Hematopoietic multipotent progenitor cell treated with erythropoietin and hydrocortisone succinate and interleukin-3 and kit ligand, for 15 days (in vitro differentiated cells): ENCODE measurements around the gene NIM1K.
"Not testable (repeated sequence)": the region's sequence is repeated elsewhere in the genome, so short reads cannot be mapped to it uniquely, and the experiment has no call there.

Experiments used
- DNase-seq: peaks from one replicate; pipeline ENCODE4 v3.0.0-alpha.2; 2015; ENCODE audit warnings: low spot score

NIM1K gene

GRCh38 chr5:43281840-43282658, 90.0 kb downstream of the NIM1K start:
- DNase-seq = no peak

GRCh38 chr5:43286623-43287022, 94.6 kb downstream of the NIM1K start:
- DNase-seq = no peak

- no peak for DNase-seq
These were observed 95.5 kb downstream of the NIM1K start for GRCh38 chr5:43287493-43287892.

GRCh38 chr5:43288269-43288831, 96.3 kb downstream of the NIM1K start:
- no peak for DNase-seq

DNA sequence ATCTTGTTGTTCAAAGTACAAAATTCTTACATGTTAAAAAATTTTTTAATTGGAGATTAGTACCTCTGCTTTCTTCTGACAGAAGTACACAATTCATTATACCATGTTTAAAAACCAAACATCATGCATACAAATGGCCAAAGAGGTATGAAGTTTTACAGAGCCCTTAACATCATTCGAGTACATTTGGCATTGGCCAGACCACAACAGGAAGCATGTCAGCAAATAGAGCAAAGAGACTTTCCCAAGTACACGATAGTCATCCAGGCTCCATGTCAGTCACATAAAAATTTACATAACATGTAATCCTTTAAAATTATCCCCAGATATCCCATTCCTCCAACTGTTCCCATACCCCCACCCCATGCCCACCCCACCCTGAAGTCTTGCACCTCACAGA, 98.7 kb downstream of the NIM1K start:
- no peak for DNase-seq

- no peak for DNase-seq
These were observed 102.2 kb downstream of the NIM1K start for GRCh38 chr5:43294226-43294625.

GRCh38 chr5:43295202-43295601, 103.2 kb downstream of the NIM1K start:
- DNase-seq = no peak

DNA sequence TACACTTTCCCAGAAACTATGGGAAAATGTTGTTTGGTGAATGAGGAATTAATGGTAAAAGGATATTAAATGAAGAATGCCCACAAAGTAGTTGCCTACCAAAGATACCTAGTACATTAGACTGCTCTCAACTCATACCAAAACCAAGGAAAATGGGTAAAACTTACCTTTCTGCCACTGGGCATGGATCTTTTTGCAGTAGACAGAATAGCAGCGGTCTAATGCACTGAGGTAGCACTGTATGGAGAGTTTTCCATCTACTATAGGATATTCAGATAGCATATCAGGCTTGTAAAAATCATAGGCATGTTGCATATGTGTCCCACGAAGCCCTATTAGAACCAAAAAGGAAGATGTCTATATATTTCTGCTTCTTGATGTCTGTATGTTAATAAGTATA, 104.8 kb downstream of the NIM1K start:
- DNase-seq = no peak

GRCh38 chr5:43298443-43298842, 106.4 kb downstream of the NIM1K start:
- no peak for DNase-seq

- no peak for DNase-seq
These were observed 108.1 kb downstream of the NIM1K start for GRCh38 chr5:43300112-43300511.

- DNase-seq = no peak
These were observed 109.6 kb downstream of the NIM1K start for GRCh38 chr5:43301653-43302091.

GRCh38 chr5:43302481-43302880, 110.5 kb downstream of the NIM1K start:
- DNase-seq = no peak

GRCh38 chr5:43303242-43303641, 111.2 kb downstream of the NIM1K start:
- no peak for DNase-seq

DNA sequence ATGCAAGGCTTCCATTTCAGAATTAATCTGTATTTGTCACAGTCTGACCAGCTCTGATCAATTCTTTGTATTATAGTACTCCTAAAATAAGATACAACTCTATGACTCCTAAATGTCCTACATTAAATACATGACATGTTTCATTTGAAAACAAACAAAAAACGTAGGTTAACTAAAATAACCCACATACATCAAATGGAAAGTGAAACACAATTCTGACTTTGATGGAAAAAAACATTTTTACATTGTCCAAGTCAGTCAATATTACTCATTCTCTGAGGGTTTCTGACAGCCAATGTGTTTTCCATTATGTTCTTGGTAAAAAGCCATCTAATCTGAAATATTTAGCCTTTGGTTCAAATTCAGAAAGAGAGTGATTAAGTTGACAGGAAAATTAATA, 112.5 kb downstream of the NIM1K start:
- no peak for DNase-seq

DNA sequence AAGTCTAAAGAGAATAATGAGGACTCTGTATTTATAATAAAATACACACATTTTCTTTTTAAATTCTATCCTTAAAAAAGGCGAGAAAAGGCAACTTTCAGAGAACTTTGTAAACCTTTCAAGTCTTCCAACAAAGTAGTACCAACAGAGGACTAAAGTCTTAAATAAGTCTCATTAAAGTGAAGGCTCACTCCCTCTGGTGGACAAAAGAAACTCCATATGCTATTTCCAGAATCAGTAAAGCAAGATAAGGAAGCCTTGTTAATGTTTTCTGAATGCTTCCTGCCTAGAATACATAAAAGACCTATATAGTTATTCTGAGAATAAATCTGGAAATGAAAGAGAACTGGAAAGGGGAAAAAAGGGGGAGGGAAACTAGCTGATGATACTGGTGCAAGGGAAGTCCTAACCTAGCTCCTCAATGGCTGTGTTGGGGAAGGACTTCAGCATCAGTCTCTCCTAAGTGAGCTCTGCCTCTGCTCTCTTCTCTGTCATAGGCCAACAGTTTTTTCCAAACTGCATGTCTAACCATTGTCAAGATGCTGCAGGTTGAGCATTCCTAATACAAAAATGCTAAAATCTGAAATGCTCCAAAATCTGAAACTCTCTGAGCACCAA, 114.0 kb downstream of the NIM1K start:
- peak; percentile 74 for DNase-seq

GRCh38 chr5:43306954-43307353, 114.9 kb downstream of the NIM1K start:
- DNase-seq = not testable (repeated sequence)

GRCh38 chr5:43309122-43309521, 117.1 kb downstream of the NIM1K start:
- DNase-seq = no peak

- DNase-seq = no peak
These were observed 117.6 kb downstream of the NIM1K start for GRCh38 chr5:43309637-43310036.

DNA sequence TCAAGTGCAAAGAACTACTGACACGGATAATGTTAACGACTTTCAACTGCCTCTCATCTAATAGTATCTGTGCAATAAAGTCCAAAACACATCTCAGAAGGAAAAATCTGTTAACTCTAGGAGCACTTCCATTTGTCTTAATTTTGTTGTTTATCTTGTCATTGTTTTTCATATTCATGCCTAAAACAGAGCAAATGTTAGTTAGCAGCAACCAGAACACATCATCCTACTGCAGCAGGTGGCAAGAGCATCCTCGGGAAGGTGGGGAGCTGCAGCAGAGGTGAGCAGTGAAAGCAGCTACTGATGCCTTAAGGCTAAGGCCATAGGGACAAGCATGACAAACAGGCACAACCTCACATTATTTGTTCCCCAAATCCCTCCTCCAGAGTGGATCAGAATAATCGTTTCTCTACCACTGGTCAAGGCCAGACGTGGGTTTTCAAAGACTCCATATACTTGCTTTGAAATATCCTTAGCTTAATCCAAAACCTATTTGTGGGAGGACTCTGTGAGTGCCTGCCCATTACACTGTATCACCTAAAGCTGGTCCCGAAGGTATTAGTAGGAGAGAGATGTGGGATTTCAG, 120.1 kb downstream of the NIM1K start:
- no peak for DNase-seq

DNA sequence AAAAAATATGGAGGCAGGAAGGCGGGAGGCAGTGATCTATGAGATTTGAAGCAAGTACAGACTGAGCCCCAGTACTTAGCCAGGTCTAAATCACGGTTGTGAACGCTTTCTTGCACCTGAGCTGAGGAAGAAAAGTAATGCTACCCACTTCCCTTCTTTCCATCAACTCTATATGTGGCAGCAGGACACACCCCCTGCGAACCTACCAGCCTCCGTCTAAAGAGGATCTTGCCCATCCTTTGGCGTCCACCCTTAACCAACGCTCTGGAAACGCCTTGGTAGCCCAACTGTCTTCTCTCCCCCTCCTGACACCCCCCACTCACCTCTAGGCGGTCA, 120.6 kb downstream of the NIM1K start:
- DNase-seq = no peak

DNA sequence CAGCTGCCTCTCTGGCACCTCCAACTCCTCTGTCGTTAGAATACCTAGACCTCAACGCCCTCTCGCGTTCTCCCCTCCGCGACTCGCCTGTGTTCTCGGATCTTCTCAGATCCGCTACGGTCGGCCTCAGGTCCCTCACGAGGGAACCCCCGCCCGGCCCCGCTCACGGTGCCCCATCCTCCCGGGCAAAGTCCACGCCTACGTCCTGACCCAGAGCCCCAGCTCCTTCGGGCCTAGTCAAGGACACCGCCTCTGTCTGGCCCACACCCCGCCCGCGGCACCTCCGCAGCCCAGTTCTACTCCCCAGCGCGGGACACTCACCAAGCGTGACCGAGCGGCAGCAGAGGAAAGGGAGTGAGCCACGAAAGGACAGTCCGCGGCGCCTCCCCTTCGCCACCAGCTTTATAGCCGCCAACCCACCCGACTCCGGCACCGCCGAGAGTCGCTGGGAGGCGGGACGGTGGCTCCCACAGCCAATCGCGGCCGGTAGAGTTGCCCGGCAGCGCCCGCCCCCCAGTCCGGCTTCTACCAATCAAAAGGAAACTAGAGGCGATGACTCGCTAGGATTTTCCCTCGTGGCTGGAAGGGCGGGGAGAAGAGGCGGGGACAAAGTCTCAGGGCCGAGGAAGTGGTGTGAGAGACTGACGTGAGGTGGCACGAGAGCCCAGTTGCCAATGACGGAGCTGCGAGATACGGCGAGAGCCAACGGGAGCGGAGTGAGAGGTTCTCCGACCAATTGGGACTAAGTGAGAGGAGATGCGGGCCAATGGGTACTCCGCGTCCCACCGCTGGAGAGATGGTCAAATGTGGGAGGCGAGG, 121.2 kb downstream of the NIM1K start, which contains the start of gene HMGCS1:
TSS of gene HMGCS1 (minus strand) at position 378 of the 819 bp plus-strand sequence. CDS start 14,447 bp downstream, outside the sequence.
- DNase-seq = peak; percentile 99

DNA sequence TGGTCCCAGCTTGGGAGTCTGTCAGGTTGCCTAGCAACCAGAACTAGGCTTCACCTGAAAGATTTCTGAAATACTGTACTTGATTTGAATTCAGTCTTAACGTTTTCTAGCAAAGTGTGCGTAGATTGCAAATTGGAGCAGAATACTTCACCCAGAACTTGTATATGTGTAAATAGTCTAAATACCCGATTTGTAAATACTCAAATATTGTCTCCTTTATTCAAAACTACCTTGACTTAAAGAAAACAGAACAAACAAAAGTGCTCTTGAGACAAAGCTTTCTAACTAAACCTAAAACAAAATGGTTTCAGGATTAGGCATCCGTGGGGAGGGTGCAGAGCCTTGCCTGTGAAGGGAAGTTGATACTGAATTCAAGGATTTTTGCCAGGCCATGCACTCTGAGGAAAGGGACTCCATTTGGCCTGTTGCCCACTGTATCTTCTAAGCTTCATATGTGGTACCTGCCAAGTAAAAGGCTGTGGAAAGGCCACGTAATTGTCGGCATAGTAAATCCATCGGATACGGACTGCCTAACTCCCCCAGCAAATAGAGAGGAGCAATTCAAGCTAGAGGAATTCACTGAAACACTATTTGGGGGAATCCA, 121.9 kb downstream of the NIM1K start:
- no peak for DNase-seq
